SU-DHL-6 (cell line): ENCODE data around the gene ABCG1.

ENCODE experiments used
- H2AFZ ChIP-seq: fragments of 200-600 bp; sonication (generic); 2 replicates; pipeline ENCODE4 v1.6.1; 2014; ENCODE audit warnings: low read depth, mild to moderate bottlenecking, moderate library complexity, mixed read lengths, antibody characterized with exemption, low read length; ENCODE audit not compliant: severe bottlenecking
- H3F3A ChIP-seq: fragments of 200-600 bp; shearing (Covaris generic); 2 replicates; pipeline ENCODE4 v1.6.0; 2016; ENCODE audit warnings: antibody characterized with exemption, mild to moderate bottlenecking; ENCODE audit not compliant: insufficient read depth
- H3K27ac ChIP-seq: fragments of 200-600 bp; sonication (generic); 2 replicates; pipeline ENCODE4 v1.5.1; 2016; ENCODE audit warnings: low read depth, mild to moderate bottlenecking, low read length, moderate library complexity, mixed read lengths
- H3K27me3 ChIP-seq: fragments of 200-600 bp; sonication (generic), shearing (Covaris generic); 2 replicates; pipeline ENCODE4 v1.6.0; 2014; ENCODE audit warnings: mild to moderate bottlenecking, low read length
- H3K36me3 ChIP-seq: fragments of 200-600 bp; sonication (generic); 2 replicates; pipeline ENCODE4 v1.6.1; 2014; ENCODE audit warnings: mild to moderate bottlenecking, low read length, mixed read lengths
- H3K4me2 ChIP-seq: fragments of 300-600, 200-600 bp; shearing (Covaris generic), sonication (generic); 2 replicates; pipeline ENCODE4 v1.6.0; 2014; ENCODE audit warnings: low read length, low read depth, mild to moderate bottlenecking; ENCODE audit not compliant: poor library complexity, severe bottlenecking
- H3K4me3 ChIP-seq: fragments of 200-600 bp; sonication (generic); 2 replicates; pipeline ENCODE4 v1.5.1; 2014; ENCODE audit warnings: antibody characterized with exemption, low read length, mild to moderate bottlenecking, mixed read lengths; ENCODE audit not compliant: insufficient read depth, poor library complexity, severe bottlenecking
- H3K79me2 ChIP-seq: fragments of 200-600 bp; sonication (generic); 2 replicates; pipeline ENCODE4 v1.6.1; 2014; ENCODE audit warnings: mild to moderate bottlenecking, low read length, moderate library complexity; ENCODE audit not compliant: insufficient read depth
- H3K9ac ChIP-seq: fragments of 200-600 bp; sonication (generic); 2 replicates; pipeline ENCODE4 v1.7.0; 2014; ENCODE audit warnings: mild to moderate bottlenecking, low read length
- H3K9me2 ChIP-seq: fragments of 200-600 bp; sonication (generic); replicated peaks from 2 replicates; pipeline ENCODE4 v1.6.1; 2014; ENCODE audit warnings: low read length; ENCODE audit not compliant: insufficient read depth
- H3K9me3 ChIP-seq: fragments of 200-600 bp; sonication (generic); 2 replicates; pipeline ENCODE4 v1.6.1; 2014; ENCODE audit warnings: low read length, mixed read lengths; ENCODE audit not compliant: insufficient read depth
- H4K20me1 ChIP-seq: fragments of 200-600 bp; sonication (generic); 2 replicates; pipeline ENCODE4 v1.6.1; 2014; ENCODE audit warnings: low read depth, mild to moderate bottlenecking, antibody characterized with exemption, low read length, moderate library complexity, mixed read lengths
- CTCF ChIP-seq: fragments of 200-600 bp; sonication (generic); IDR thresholded peaks from one replicate; pipeline ENCODE4 v1.5.1; 2017; ENCODE audit warnings: antibody characterized with exemption, mild to moderate bottlenecking, low read length, moderate library complexity; ENCODE audit not compliant: insufficient read depth, poor library complexity, severe bottlenecking
- EZH2phosphoT487 ChIP-seq: fragments of 200-600 bp; sonication (generic), shearing (Covaris generic); conservative IDR thresholded peaks from 2 replicates; pipeline ENCODE4 v1.6.1; 2018; ENCODE audit warnings: mild to moderate bottlenecking, antibody characterized with exemption, low read length, moderate library complexity, mixed read lengths

Gene ABCG1

GRCh38 chr21:42287193-42288083, 68.5 kb downstream of the ABCG1 start:
- Histone ChIP-seq H3K4me3 (no peak overlapping the region), H3K36me3 (no peaks in the 10 kb centered on the region), H3K9me2 (no peaks in the 10 kb centered on the region), H4K20me1 (no peaks in the 10 kb centered on the region), H3K79me2 (no peaks in the 10 kb centered on the region), H2AFZ (no peak overlapping the region), H3K9ac (no peak overlapping the region), H3F3A (no peaks in the 10 kb centered on the region), H3K4me2 (no peak overlapping the region), H3K27me3 (no peaks in the 10 kb centered on the region), H3K9me3 (no peaks in the 10 kb centered on the region), H3K27ac (no peak overlapping the region)
- TF ChIP-seq EZH2phosphoT487: no peak
- TF ChIP-seq CTCF: no peak

GRCh38 chr21:42288962-42289361, 70.0 kb downstream of the ABCG1 start:
- no peak overlapping the region for H3K27ac ChIP-seq
- no peaks in the 10 kb centered on the region for H3K27me3 ChIP-seq
- no peak overlapping the region for H3K4me2 ChIP-seq
- H2AFZ ChIP-seq: no peak overlapping the region
- no peaks in the 10 kb centered on the region for H3K9me2 ChIP-seq
- H3K79me2 ChIP-seq: no peaks in the 10 kb centered on the region
- no peaks in the 10 kb centered on the region for H4K20me1 ChIP-seq
- H3K36me3 ChIP-seq: no peaks in the 10 kb centered on the region
- no peak overlapping the region for H3K4me3 ChIP-seq
- no peaks in the 10 kb centered on the region for H3K9me3 ChIP-seq
- no peak for TF ChIP-seq CTCF
- TF ChIP-seq EZH2phosphoT487: no peak
- no peak overlapping the region for H3K9ac ChIP-seq
- no peaks in the 10 kb centered on the region for H3F3A ChIP-seq

GRCh38 chr21:42289926-42290325, 71.0 kb downstream of the ABCG1 start:
- no peak overlapping the region for H3K4me3 ChIP-seq
- no peak for TF ChIP-seq EZH2phosphoT487
- TF ChIP-seq CTCF: no peak
- H3K9me3 ChIP-seq: no peaks in the 10 kb centered on the region
- no peak overlapping the region for H3K4me2 ChIP-seq
- no peaks in the 10 kb centered on the region for H3K79me2 ChIP-seq
- no peaks in the 10 kb centered on the region for H3F3A ChIP-seq
- no peaks in the 10 kb centered on the region for H3K9me2 ChIP-seq
- no peak overlapping the region for H2AFZ ChIP-seq
- H3K27me3 ChIP-seq: no peaks in the 10 kb centered on the region
- no peak overlapping the region for H3K27ac ChIP-seq
- no peaks in the 10 kb centered on the region for H3K36me3 ChIP-seq
- no peaks in the 10 kb centered on the region for H4K20me1 ChIP-seq
- H3K9ac ChIP-seq: no peak overlapping the region
